GM18508 (cell line): ENCODE measurements around the gene TCEANC.
"Not testable (repeated sequence)": the region's sequence is repeated elsewhere in the genome, so short reads cannot be mapped to it uniquely, and the experiment has no call there.

Experiments
- ATAC-seq: cut with Tn5 transposase; IDR thresholded peaks from one replicate; pipeline ENCODE4 v1.9.1; 2021; ENCODE audit warnings: moderate number of reproducible peaks; ENCODE audit not compliant: insufficient read depth, unreplicated experiment

TCEANC gene

DNA sequence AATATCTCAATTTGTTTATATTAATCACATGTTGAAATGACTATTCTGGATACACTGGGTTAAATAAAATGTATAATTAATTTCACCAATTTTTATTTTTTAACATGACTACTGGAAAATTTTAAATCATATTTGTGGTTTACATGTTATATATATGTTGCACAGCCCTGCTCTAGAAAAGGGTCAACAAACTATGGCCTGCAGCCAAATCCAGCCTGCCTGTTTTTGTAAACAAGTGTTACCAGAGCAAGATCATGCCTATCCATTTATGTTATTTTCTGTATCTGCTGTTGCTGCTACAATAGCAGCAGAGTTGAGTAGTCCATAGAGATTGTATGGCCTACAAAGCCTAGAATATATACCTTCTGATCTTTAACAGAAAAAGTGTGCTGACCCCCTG lies 1.2 kb downstream of the TCEANC start:
- ATAC-seq, result no peak

- no peak for ATAC-seq
These were observed 2.7 kb downstream of the TCEANC start for GRCh38 chrX:13655674-13656073.

DNA sequence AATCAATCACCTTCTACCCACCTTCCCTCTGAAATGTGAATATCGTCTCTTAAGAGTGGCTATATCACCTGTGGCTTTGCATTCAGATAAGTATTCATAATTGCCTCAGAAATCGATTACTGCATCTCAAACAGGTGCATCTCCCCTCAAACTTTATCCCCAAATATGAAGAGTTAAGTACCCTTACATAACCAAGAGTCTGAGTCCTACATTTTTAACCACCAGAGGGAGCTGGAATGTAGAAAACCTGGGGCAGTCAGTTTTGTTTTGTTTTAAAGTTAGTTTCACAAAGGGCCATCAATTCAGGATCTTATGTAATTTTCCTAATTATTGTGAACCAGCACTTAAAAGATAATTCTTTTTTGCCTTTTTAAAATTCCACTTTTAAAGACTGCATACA lies 5.7 kb downstream of the TCEANC start:
- ATAC-seq, result no peak

DNA sequence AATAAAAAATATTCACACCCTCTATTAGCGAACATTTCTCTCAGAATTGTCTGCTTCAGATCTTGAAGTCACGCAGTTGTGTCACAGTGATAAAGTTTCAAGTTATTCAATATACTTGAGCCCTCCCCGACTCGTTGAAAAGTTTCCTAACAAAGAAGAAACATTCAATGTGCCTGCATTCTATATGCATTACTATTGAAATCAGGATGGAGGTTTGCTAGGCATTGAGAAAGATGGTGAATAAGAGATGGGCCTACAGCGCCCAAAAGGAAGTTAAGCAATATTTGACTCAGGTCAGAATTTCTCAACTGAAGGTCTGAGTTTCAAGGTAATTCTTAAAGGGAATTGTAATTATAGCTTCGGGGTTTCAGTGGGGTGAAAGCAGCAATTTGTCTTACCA lies 6.1 kb downstream of the TCEANC start:
- no peak for ATAC-seq

- ATAC-seq, result no peak
These were observed 8.9 kb downstream of the TCEANC start for GRCh38 chrX:13661735-13662288.

DNA sequence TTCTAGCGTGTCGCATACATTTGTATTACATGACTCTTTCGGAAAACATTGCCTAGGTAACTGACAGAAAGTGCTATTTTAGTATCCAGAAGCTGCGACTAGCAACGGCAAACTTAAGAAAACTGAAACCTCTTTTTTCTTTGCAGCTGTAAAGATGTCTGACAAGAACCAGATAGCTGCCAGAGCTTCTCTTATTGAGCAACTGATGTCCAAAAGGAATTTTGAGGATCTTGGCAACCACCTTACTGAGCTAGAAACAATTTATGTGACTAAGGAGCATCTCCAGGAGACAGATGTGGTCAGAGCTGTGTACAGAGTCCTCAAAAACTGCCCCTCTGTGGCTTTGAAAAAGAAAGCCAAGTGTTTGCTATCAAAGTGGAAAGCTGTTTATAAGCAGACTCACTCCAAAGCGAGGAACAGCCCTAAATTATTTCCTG lies 9.4 kb downstream of the TCEANC start:
- ATAC-seq, result no peak

GRCh38 chrX:13664020-13664419 lies 11.1 kb downstream of the TCEANC start:
- ATAC-seq, result no peak

- ATAC-seq, result no peak
These were observed 13.9 kb downstream of the TCEANC start for GRCh38 chrX:13666836-13667235.

DNA sequence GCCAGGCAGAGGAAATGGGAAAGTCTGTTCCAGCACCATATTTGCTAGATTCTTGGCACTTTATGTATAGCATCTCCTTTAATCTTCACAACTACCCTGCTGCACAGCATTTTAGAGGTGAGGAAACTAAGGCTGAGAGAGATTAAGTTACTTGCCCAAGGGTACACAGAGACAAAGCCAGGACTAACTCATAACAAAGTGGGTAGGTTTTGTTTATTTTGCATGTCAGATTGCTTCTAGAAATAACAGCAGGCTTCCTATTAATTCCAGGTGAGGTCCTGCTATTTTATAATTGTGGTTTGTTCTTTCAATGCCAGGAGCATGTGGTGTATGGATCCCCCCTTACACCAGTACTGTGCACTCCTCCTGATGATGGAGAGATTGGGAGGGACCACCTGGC lies 15.0 kb downstream of the TCEANC start:
- no peak for ATAC-seq

- peak; percentile 72 for ATAC-seq
These were observed 16.4 kb downstream of the TCEANC start for GRCh38 chrX:13669246-13669737.

DNA sequence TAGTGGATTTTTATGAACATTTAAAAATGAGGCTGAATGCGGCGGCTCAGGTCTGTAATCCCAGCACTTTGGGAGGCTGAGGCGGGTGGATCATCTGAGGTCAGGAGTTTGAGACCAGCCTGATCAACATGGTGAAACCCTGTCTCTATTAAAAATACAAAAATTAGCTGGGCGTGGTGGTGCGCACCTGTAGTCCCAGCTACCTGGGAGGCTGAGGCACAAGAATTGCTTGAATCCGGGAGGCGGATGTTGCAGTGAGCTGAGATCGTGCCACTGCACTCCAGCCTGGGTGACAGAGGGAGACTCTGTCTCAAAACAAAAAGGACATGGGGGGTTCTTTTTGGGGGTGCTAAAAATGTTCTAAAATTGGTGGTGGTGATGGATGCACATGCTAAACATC lies 16.8 kb downstream of the TCEANC start:
- not testable (repeated sequence) for ATAC-seq

DNA sequence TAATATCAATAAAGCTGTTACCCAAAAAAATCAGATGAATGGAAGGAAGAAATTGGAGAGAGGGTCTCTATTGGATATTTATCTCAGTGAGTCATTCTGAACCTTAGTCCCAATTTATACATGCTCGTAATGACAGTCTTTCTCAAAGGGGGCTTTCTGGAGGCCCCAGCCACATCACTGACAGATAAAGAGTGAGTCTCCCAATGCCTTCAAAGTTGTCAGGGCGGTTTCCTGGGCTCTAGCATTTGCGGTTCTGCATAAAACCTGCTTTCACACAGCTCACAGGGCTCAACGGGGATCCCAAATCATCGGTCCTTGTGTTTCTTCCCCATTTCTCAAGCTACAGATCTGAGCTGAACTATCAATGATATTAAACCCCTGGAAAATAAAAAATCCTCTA lies 17.3 kb downstream of the TCEANC start:
- no peak for ATAC-seq

GRCh38 chrX:13673016-13673415 lies 20.1 kb downstream of the TCEANC start:
- ATAC-seq, result no peak

DNA sequence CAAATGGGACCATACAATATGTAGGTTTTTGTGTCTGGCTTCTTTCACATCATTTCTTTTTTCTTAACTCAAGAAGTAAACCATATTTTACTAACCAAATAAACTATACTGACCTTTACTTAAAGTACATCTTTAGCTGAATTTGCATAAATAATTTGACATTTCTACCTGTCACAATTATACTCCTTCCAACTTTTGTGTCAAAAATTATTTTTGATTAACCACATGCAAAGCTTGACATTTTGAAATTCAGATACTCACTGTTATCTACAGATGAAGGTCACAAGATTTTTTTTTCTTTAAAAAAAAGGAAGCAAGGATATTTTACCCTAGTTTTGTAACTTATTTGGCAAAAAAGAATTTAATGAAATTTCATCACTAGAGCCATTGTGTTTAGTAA lies 23.9 kb downstream of the TCEANC start:
- ATAC-seq, result no peak

DNA sequence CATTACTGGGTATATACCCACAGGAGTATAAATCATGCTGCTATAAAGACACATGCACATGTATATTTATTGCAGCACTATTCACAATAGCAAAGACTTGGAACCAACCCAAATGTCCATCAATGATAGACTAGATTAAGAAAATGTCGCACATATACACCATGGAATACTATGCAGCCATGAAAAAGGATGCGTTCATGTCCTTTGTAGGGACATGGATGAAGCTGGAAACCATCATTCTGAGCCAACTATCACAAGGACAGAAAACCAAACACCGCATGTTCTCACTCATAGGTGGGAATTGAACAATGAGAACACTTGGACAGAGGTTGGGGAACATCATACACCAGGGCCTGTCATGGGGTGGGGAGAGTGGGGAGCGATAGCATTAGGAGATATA lies 26.8 kb downstream of the TCEANC start:
- ATAC-seq, result not testable (repeated sequence)

DNA sequence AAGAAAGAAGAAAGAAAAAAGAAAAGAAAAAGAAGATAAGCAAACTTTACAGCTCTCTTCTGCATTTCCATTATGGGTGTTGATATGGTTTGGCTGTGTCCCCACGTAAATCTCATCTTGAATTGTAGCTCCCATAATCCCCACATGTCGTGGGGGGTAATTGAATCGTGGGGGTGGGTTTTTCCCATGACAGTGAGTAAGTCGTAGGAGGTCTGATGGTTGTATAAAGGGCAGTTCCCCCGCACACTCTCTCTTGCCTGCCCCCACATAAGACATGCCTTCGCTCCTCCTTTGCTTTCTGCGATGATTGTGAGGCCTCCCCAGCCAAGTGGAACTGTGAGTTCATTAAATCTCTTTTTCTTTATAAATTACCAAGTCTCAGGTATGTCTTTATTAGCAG lies 28.7 kb downstream of the TCEANC start:
- ATAC-seq, result no peak

- ATAC-seq, result no peak
These were observed 31.4 kb downstream of the TCEANC start for GRCh38 chrX:13684361-13684760.

GRCh38 chrX:13685126-13685763 lies 32.3 kb downstream of the TCEANC start:
- ATAC-seq, result no peak

DNA sequence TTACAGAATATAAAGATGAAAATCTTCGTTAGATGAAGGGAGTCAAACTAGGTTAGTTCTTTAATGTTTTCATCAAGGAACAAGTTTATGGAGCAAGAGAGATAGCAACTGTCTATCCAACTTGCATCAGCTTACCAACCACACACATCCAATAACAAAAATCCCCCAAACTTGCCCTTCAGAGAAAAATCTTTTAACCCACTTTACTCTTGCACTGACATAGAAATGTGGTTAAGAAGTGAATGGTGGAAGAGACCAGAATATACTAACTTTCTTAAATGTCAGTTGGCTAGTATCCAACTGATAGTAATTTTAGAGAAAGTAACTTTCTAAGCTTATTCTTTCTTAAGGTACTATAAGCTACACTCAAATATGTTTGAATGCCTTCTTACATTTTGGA lies 34.3 kb downstream of the TCEANC start:
- no peak for ATAC-seq

- no peak for ATAC-seq
These were observed 35.5 kb downstream of the TCEANC start for GRCh38 chrX:13688384-13688957.

DNA sequence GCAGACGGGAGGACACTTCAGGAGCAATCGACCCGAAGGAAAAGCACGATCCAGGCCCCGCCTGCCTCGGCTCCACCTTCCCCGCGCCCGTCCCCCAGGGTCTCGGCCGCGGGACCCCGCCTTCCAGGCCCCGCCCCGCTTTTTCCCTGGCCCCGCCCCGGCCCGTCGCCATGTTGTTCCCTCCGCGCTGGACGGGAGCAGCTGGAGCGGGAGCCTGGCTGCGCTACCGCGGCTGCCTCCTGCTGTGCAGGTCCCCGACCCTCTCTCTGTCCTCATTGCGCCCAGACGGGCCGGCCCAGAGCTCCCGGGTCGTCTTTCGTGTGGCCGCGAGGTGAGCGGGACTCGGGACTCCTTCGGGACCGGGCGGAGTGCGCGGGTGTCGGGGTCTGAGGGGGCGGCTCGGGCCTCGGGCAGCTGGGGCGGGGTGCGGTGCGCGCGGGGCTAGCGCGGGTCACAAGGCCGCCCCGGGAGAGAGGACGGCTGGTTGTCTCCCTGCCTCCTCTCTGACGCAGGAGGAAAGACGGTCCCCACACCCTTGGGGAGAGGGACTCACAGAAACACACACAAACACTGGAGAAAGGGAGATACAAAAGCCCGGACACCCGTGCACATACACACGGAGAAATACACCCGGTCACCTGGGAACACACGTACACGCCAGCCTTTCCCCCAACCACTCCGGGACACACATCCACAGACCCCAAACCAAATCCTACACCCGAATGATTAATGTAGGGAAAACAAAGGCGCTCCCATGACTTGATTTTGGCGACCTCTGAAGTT lies 36.2 kb downstream of the TCEANC start, which contains the start of gene RAB9A:
Gene RAB9A (plus strand): TSS at position 171 of the 783 bp plus-strand sequence. CDS start 19,619 bp downstream, outside the sequence.
- ATAC-seq, result no peak
